HL-60 (cell line): ENCODE results near the gene MZT1.

Source experiments
- DNase-seq, 2 experiments: peaks; one replicate each; pipeline ENCODE4 v3.0.0-alpha.2; 2010 to 2020; ENCODE audit warnings: low read depth in 1 of 2, low spot score in 1 of 2
- H3K27ac ChIP-seq: fragments of 250-450 bp; sonication (Bioruptor Pico); replicated peaks from 2 replicates; pipeline ENCODE4 v1.5.1; 2020; ENCODE audit warnings: mild to moderate bottlenecking, moderate library complexity
- H3K27me3 ChIP-seq: fragments of 250-450 bp; sonication (Bioruptor Pico); 2 replicates; pipeline ENCODE4 v1.5.1; 2021; ENCODE audit warnings: mild to moderate bottlenecking, moderate library complexity; ENCODE audit not compliant: insufficient read depth, poor library complexity, severe bottlenecking
- H3K4me3 ChIP-seq: replicated peaks from 2 replicates; pipeline ENCODE4 v1.5.1; 2011; ENCODE audit warnings: mild to moderate bottlenecking, control low read depth, low read length; ENCODE audit not compliant: insufficient read depth
- CTCF ChIP-seq: IDR thresholded peaks from one replicate; pipeline ENCODE4 v1.5.1; 2011; ENCODE audit warnings: low read length, control low read depth, inconsistent platforms; ENCODE audit not compliant: insufficient read depth
- GABPA ChIP-seq: IDR thresholded peaks from 2 replicates; pipeline ENCODE4 v1.6.1; 2012; ENCODE audit warnings: low read depth
- POLR2AphosphoS5 ChIP-seq: IDR thresholded peaks from 2 replicates; pipeline ENCODE4 v1.6.1; 2012; ENCODE audit warnings: low read depth
- REST ChIP-seq: IDR thresholded peaks from 2 replicates; pipeline ENCODE4 v1.6.1; 2012; ENCODE audit warnings: low read depth; ENCODE audit not compliant: insufficient replicate concordance
- SPI1 ChIP-seq: IDR thresholded peaks from 2 replicates; pipeline ENCODE4 v1.6.1; 2012; ENCODE audit warnings: low read depth, mild to moderate bottlenecking, borderline replicate concordance

MZT1 gene

GRCh38 chr13:72693832-72694231, 33.6 kb downstream of the MZT1 start:
- H3K27ac ChIP-seq, result no peak overlapping the region
- no peaks in the 10 kb centered on the region for H3K27me3 ChIP-seq
- DNase-seq, result no peak
- TF ChIP-seq CTCF (no peak), GABPA (no peak), POLR2AphosphoS5 (no peak), SPI1 (no peak), REST (no peak)
- H3K4me3 ChIP-seq, result no peak overlapping the region

GRCh38 chr13:72692884-72693514, 34.4 kb downstream of the MZT1 start:
- no peak for TF ChIP-seq SPI1
- no peak for TF ChIP-seq REST
- no peak for TF ChIP-seq POLR2AphosphoS5
- no peak for TF ChIP-seq GABPA
- TF ChIP-seq CTCF, result no peak
- no peaks in the 10 kb centered on the region for H3K27me3 ChIP-seq
- no peak for DNase-seq

GRCh38 chr13:72689181-72689696, 38.2 kb downstream of the MZT1 start:
- no peak for DNase-seq
- Histone ChIP-seq H3K27ac (no peak overlapping the region), H3K27me3 (no peaks in the 10 kb centered on the region), H3K4me3 (no peak overlapping the region)
- no peak for TF ChIP-seq CTCF
- no peak for TF ChIP-seq SPI1

More at GRCh38 chr13:72692884-72693514, 34.4 kb downstream of the MZT1 start:
- H3K4me3 ChIP-seq, result no peak overlapping the region
- no peak overlapping the region for H3K27ac ChIP-seq

GRCh38 chr13:72686766-72687165, 40.7 kb downstream of the MZT1 start:
- no peak overlapping the region for H3K4me3 ChIP-seq
- TF ChIP-seq SPI1 (no peak), GABPA (no peak), REST (no peak), CTCF (no peak), POLR2AphosphoS5 (no peak)
- H3K27ac ChIP-seq, result no peak overlapping the region
- no peak for DNase-seq
- no peaks in the 10 kb centered on the region for H3K27me3 ChIP-seq
